ENCODE measurements around the gene QRICH1.
A peak's percentile ranks its signal among the peaks of the same experiment; 100 is the strongest.

Gene QRICH1

GRCh38 chr3:49093853-49094767 is at the start of gene QRICH1:
QRICH1 (minus strand) TSS chr3:49094071; CDS start chr3:49077017, 17,054 bp downstream.
- peak; percentile 97 to 98 for DNase-seq (ENCODE audit: low read depth in 2 of 2)

- DNase-seq (ENCODE audit: low read depth in 2 of 2) = no peak
Measured at GRCh38 chr3:49140080-49140479, 46.2 kb upstream of the QRICH1 start.

- DNase-seq (ENCODE audit: low read depth in 2 of 2) = no peak
Measured at GRCh38 chr3:49135499-49135898, 41.6 kb upstream of the QRICH1 start.

- no peak for DNase-seq (ENCODE audit: low read depth in 2 of 2)
Measured at GRCh38 chr3:49134471-49135265, 40.8 kb upstream of the QRICH1 start.

GRCh38 chr3:49133226-49133951 is 39.5 kb upstream of the QRICH1 start:
- DNase-seq (ENCODE audit: low read depth in 2 of 2) = peak; percentile 81 to 87

GRCh38 chr3:49132437-49133225 is 38.8 kb upstream of the QRICH1 start, which contains the start of gene LAMB2:
LAMB2 (minus strand) TSS chr3:49133050; CDS start chr3:49132867, 183 bp downstream.
- DNase-seq (ENCODE audit: low read depth in 2 of 2) = peak; percentile 42 to 61

GRCh38 chr3:49132073-49132436 is 38.2 kb upstream of the QRICH1 start:
- no peak for DNase-seq (ENCODE audit: low read depth in 2 of 2)

- DNase-seq (ENCODE audit: low read depth in 2 of 2) = no peak
Measured at GRCh38 chr3:49131576-49131975, 37.7 kb upstream of the QRICH1 start.

- DNase-seq (ENCODE audit: low read depth in 2 of 2) = no peak
Measured at GRCh38 chr3:49131040-49131439, 37.2 kb upstream of the QRICH1 start.

- DNase-seq (ENCODE audit: low read depth in 2 of 2) = no peak
Measured at GRCh38 chr3:49124991-49125670, 31.3 kb upstream of the QRICH1 start.

- no peak for DNase-seq (ENCODE audit: low read depth in 2 of 2)
Measured at GRCh38 chr3:49124203-49124602, 30.3 kb upstream of the QRICH1 start.

- no peak for DNase-seq (ENCODE audit: low read depth in 2 of 2)
Measured at GRCh38 chr3:49123687-49124086, 29.8 kb upstream of the QRICH1 start.

GRCh38 chr3:49122886-49123545 is 29.1 kb upstream of the QRICH1 start:
- DNase-seq (ENCODE audit: low read depth in 2 of 2) = no peak

GRCh38 chr3:49122451-49122850 is 28.6 kb upstream of the QRICH1 start:
- DNase-seq (ENCODE audit: low read depth in 2 of 2) = no peak

GRCh38 chr3:49122022-49122421 is 28.2 kb upstream of the QRICH1 start:
- DNase-seq (ENCODE audit: low read depth in 2 of 2) = no peak

- DNase-seq (ENCODE audit: low read depth in 2 of 2) = no peak
Measured at GRCh38 chr3:49121132-49121736, 27.4 kb upstream of the QRICH1 start.

GRCh38 chr3:49120438-49121131 is 26.7 kb upstream of the QRICH1 start, which contains the start of gene USP19:
USP19 (minus strand) TSS chr3:49120823; CDS start chr3:49119145, 1,678 bp downstream.
- peak; percentile 83 for DNase-seq (ENCODE audit: low read depth in 2 of 2)

- DNase-seq (ENCODE audit: low read depth in 2 of 2) = no peak
Measured at GRCh38 chr3:49120096-49120437, 26.2 kb upstream of the QRICH1 start.

- no peak for DNase-seq (ENCODE audit: low read depth in 2 of 2)
Measured at GRCh38 chr3:49119439-49119838, 25.6 kb upstream of the QRICH1 start.
